ENCODE measurements around the gene ADAMTS17. TPM values are rescaled to one million over a fixed set of nuclear protein-coding genes. Genes with fewer than 3 reads are reported as not detected.

ADAMTS17 gene
- total RNA-seq, 1 donor from 2014 or later = 2.3 TPM

- no peak overlapping the region for H3K4me3 ChIP-seq (ENCODE audit: low read depth, low read length)
- no peaks in the 10 kb centered on the region for H3K36me3 ChIP-seq (ENCODE audit: control insufficient read depth, insufficient read depth, low read length)
- TF ChIP-seq, protein P1, sequence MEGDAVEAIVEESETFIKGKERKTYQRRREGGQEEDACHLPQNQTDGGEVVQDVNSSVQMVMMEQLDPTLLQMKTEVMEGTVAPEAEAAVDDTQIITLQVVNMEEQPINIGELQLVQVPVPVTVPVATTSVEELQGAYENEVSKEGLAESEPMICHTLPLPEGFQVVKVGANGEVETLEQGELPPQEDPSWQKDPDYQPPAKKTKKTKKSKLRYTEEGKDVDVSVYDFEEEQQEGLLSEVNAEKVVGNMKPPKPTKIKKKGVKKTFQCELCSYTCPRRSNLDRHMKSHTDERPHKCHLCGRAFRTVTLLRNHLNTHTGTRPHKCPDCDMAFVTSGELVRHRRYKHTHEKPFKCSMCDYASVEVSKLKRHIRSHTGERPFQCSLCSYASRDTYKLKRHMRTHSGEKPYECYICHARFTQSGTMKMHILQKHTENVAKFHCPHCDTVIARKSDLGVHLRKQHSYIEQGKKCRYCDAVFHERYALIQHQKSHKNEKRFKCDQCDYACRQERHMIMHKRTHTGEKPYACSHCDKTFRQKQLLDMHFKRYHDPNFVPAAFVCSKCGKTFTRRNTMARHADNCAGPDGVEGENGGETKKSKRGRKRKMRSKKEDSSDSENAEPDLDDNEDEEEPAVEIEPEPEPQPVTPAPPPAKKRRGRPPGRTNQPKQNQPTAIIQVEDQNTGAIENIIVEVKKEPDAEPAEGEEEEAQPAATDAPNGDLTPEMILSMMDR (IDR thresholded peaks at IDR 0.05; ENCODE audit: insufficient read depth, low read length, poor library complexity, severe bottlenecking) = no peak
- no peak for DNase-seq (ENCODE audit: low read depth)
- no peaks in the 10 kb centered on the region for H3K27me3 ChIP-seq (ENCODE audit: control insufficient read depth, insufficient read depth, low read length)
Observed at GRCh38 chr15:100263031-100263430, 78.7 kb downstream of the ADAMTS17 start.

GRCh38 chr15:100261302-100262240, 80.2 kb downstream of the ADAMTS17 start:
- TF ChIP-seq, protein P1 (IDR thresholded peaks at IDR 0.05; ENCODE audit: insufficient read depth, low read length, poor library complexity, severe bottlenecking) = no peak
- no peaks in the 10 kb centered on the region for H3K36me3 ChIP-seq (ENCODE audit: control insufficient read depth, insufficient read depth, low read length)
- H3K27me3 ChIP-seq (ENCODE audit: control insufficient read depth, insufficient read depth, low read length) = no peaks in the 10 kb centered on the region
- H3K4me3 ChIP-seq (ENCODE audit: low read depth, low read length) = no peak overlapping the region
- DNase-seq (ENCODE audit: low read depth) = no peak

DNA sequence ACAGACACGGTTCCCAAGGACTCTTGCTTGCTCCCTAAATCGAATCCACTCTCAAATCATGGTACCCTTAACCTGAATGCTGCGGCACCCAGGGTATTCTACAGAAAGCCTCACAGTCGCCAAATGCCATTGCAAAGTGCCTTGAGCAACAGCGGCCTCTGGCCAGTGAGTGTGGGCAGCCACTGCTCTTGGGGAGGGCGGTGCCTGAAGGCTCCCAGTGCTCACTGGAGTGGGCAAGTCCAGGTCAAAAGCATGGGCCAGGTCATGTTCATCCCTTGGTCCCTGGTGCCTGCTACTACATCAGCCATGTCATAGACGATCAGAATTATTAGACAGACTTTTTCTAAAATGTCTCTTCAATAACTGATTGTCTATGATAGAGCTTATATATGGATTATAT, 82.5 kb downstream of the ADAMTS17 start:
- DNase-seq (ENCODE audit: low read depth) = no peak
- TF ChIP-seq, protein P1 (IDR thresholded peaks at IDR 0.05; ENCODE audit: insufficient read depth, low read length, poor library complexity, severe bottlenecking) = no peak
- no peak overlapping the region for H3K4me3 ChIP-seq (ENCODE audit: low read depth, low read length)
- H3K27me3 ChIP-seq (ENCODE audit: control insufficient read depth, insufficient read depth, low read length) = no peaks in the 10 kb centered on the region
- no peaks in the 10 kb centered on the region for H3K36me3 ChIP-seq (ENCODE audit: control insufficient read depth, insufficient read depth, low read length)

DNA sequence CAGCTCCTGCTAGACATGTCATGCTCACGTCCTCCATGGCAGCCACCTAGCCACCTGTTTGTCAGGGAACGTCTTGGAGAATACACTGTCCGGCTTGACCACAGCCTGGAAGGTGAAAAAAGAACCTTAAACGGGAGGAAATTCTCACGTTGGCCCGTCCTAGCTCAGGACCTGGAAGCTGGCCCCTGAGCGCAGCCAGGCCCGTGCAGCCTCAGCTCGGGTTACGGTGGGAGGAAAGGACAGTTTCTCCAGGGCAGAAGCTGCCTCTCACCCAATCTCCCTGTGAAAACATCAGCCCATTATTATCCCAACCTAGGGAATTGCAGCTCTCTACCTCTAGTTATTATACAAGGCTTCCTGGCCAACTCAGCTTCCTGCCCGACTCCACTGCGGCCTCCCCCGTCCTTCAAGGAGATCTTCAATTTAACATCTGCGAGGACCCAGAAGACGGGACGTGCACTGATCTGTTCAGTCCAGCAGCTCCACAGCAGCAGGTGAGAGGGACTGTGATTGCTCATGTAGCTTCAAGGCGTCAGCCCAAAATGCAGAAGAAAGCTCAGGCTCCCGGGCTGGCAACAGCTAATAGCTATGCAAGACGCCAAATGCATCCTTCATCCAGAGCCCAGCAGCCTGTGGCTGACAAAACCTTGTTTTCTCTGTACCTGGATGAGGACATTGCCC, 84.7 kb downstream of the ADAMTS17 start:
- TF ChIP-seq, protein P1 (IDR thresholded peaks at IDR 0.05; ENCODE audit: insufficient read depth, low read length, poor library complexity, severe bottlenecking) = no peak
- no peak overlapping the region for H3K4me3 ChIP-seq (ENCODE audit: low read depth, low read length)
- H3K27me3 ChIP-seq (ENCODE audit: control insufficient read depth, insufficient read depth, low read length) = no peaks in the 10 kb centered on the region
- no peaks in the 10 kb centered on the region for H3K36me3 ChIP-seq (ENCODE audit: control insufficient read depth, insufficient read depth, low read length)
- DNase-seq (ENCODE audit: low read depth) = no peak

GRCh38 chr15:100256101-100256969, 85.4 kb downstream of the ADAMTS17 start:
- Histone ChIP-seq H3K36me3 (ENCODE audit: control insufficient read depth, insufficient read depth, low read length) (no peaks in the 10 kb centered on the region), H3K27me3 (ENCODE audit: control insufficient read depth, insufficient read depth, low read length) (no peaks in the 10 kb centered on the region), H3K4me3 (ENCODE audit: low read depth, low read length) (no peak overlapping the region)
- TF ChIP-seq, protein P1 (IDR thresholded peaks at IDR 0.05; ENCODE audit: insufficient read depth, low read length, poor library complexity, severe bottlenecking) = no peak
- no peak for DNase-seq (ENCODE audit: low read depth)
